ENCODE data around the gene MPL.

GRCh38 chr1:43359696-43360095, 22.1 kb downstream of the MPL start:
- TF ChIP-seq, protein P1, sequence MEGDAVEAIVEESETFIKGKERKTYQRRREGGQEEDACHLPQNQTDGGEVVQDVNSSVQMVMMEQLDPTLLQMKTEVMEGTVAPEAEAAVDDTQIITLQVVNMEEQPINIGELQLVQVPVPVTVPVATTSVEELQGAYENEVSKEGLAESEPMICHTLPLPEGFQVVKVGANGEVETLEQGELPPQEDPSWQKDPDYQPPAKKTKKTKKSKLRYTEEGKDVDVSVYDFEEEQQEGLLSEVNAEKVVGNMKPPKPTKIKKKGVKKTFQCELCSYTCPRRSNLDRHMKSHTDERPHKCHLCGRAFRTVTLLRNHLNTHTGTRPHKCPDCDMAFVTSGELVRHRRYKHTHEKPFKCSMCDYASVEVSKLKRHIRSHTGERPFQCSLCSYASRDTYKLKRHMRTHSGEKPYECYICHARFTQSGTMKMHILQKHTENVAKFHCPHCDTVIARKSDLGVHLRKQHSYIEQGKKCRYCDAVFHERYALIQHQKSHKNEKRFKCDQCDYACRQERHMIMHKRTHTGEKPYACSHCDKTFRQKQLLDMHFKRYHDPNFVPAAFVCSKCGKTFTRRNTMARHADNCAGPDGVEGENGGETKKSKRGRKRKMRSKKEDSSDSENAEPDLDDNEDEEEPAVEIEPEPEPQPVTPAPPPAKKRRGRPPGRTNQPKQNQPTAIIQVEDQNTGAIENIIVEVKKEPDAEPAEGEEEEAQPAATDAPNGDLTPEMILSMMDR (IDR thresholded peaks at IDR 0.05): no peak
- TF ChIP-seq POLR2A (IDR thresholded peaks at IDR 0.05): no peak
- no peak for TF ChIP-seq EP300 (IDR thresholded peaks at IDR 0.05)

All from upper lobe of left lung (tissue), 4 donors.